Neural crest cell (in vitro differentiated cells): ENCODE measurements around the gene MEF2D. TPM values are rescaled to one million over a fixed set of nuclear protein-coding genes. Genes with fewer than 3 reads are reported as not detected.
A peak's percentile ranks its signal among the peaks of the same experiment; 100 is the strongest.

Source experiments
- DNase-seq: peaks from one replicate; pipeline ENCODE4 v3.0.0; 2021; ENCODE audit warnings: low read depth, mixed read lengths, low spot score
- H3K27ac Mint-ChIP-seq: one replicate; pipeline ENCODE4 v1.8.0; 2021; ENCODE audit warnings: mild to moderate bottlenecking, mixed read lengths; ENCODE audit not compliant: unreplicated experiment
- H3K27me3 Mint-ChIP-seq: 2 replicates; pipeline ENCODE4 v1.8.0; 2021; ENCODE audit warnings: low read depth, mild to moderate bottlenecking, mixed read lengths
- H3K36me3 Mint-ChIP-seq: 2 replicates; pipeline ENCODE4 v1.8.0; 2021; ENCODE audit warnings: low read depth, mild to moderate bottlenecking, mixed read lengths
- H3K4me1 Mint-ChIP-seq: 2 replicates; pipeline ENCODE4 v1.8.0; 2021; ENCODE audit warnings: mixed read lengths
- H3K4me3 Mint-ChIP-seq: one replicate; pipeline ENCODE4 v1.8.0; 2021; ENCODE audit warnings: mild to moderate bottlenecking, mixed read lengths
- H3K9me3 Mint-ChIP-seq: 2 replicates; pipeline ENCODE4 v1.8.0; 2021; ENCODE audit warnings: mixed read lengths
- CTCF ChIP-seq: fragments of 200-600 bp; sonication (generic); conservative IDR thresholded peaks from 2 replicates; pipeline ENCODE4 v1.5.0; 2021; ENCODE audit warnings: antibody characterized with exemption, mild to moderate bottlenecking
- total RNA-seq: library from RNA; stranded (reverse); gene quantifications from 2 replicates; pipeline ENCODE4 v1.2.1, GENCODE V29; 2021

The MEF2D gene
- total RNA-seq, 1 donor from 2014 or later, result 17.3 TPM

- no peaks in the 10 kb centered on the region for H3K36me3 Mint-ChIP-seq
- H3K27me3 Mint-ChIP-seq, result no peaks in the 10 kb centered on the region
- TF ChIP-seq CTCF, result no peak
- H3K4me3 Mint-ChIP-seq, result no peak overlapping the region
- peak overlapping the region; percentile 67 for H3K27ac Mint-ChIP-seq
- no peaks in the 10 kb centered on the region for H3K9me3 Mint-ChIP-seq
- peaks cover 59% of the 10 kb centered on the region for H3K4me1 Mint-ChIP-seq
- no peak for DNase-seq
Observed at GRCh38 chr1:156489935-156490293, 10.7 kb downstream of the MEF2D start.

GRCh38 chr1:156489166-156489934 lies 11.2 kb downstream of the MEF2D start:
- H3K36me3 Mint-ChIP-seq, result no peaks in the 10 kb centered on the region
- H3K27ac Mint-ChIP-seq, result peak overlapping the region; percentile 67
- peak overlapping the region; percentile 52 for H3K4me3 Mint-ChIP-seq
- no peak for TF ChIP-seq CTCF
- no peaks in the 10 kb centered on the region for H3K27me3 Mint-ChIP-seq
- no peak for DNase-seq
- no peaks in the 10 kb centered on the region for H3K9me3 Mint-ChIP-seq
- peaks cover 59% of the 10 kb centered on the region for H3K4me1 Mint-ChIP-seq

- H3K27ac Mint-ChIP-seq, result peak overlapping the region; percentile 58
- no peak for DNase-seq
- peaks cover 59% of the 10 kb centered on the region for H3K4me1 Mint-ChIP-seq
- H3K9me3 Mint-ChIP-seq, result no peaks in the 10 kb centered on the region
- H3K4me3 Mint-ChIP-seq, result peak overlapping the region; percentile 50
- no peak for TF ChIP-seq CTCF
- H3K36me3 Mint-ChIP-seq, result no peaks in the 10 kb centered on the region
- no peaks in the 10 kb centered on the region for H3K27me3 Mint-ChIP-seq
Observed at GRCh38 chr1:156488566-156489165, 11.9 kb downstream of the MEF2D start.

- no peaks in the 10 kb centered on the region for H3K27me3 Mint-ChIP-seq
- H3K27ac Mint-ChIP-seq, result no peak overlapping the region
- no peaks in the 10 kb centered on the region for H3K9me3 Mint-ChIP-seq
- peaks cover 57% of the 10 kb centered on the region for H3K4me1 Mint-ChIP-seq
- no peaks in the 10 kb centered on the region for H3K36me3 Mint-ChIP-seq
- DNase-seq, result no peak
- H3K4me3 Mint-ChIP-seq, result no peak overlapping the region
- no peak for TF ChIP-seq CTCF
Observed at GRCh38 chr1:156487862-156488261, 12.7 kb downstream of the MEF2D start.

- TF ChIP-seq CTCF, result no peak
- Mint-ChIP-seq H3K36me3 (peaks cover 3% of the 10 kb centered on the region), H3K9me3 (no peaks in the 10 kb centered on the region), H3K4me1 (peaks cover 47% of the 10 kb centered on the region), H3K4me3 (no peak overlapping the region), H3K27me3 (no peaks in the 10 kb centered on the region), H3K27ac (no peak overlapping the region)
- DNase-seq, result no peak
Observed at GRCh38 chr1:156486421-156487344, 13.9 kb downstream of the MEF2D start.
